Measurements from ENCODE around the gene RAB27B.
"Not testable (repeated sequence)": the region's sequence is repeated elsewhere in the genome, so short reads cannot be mapped to it uniquely, and the experiment has no call there.

The RAB27B gene

DNA sequence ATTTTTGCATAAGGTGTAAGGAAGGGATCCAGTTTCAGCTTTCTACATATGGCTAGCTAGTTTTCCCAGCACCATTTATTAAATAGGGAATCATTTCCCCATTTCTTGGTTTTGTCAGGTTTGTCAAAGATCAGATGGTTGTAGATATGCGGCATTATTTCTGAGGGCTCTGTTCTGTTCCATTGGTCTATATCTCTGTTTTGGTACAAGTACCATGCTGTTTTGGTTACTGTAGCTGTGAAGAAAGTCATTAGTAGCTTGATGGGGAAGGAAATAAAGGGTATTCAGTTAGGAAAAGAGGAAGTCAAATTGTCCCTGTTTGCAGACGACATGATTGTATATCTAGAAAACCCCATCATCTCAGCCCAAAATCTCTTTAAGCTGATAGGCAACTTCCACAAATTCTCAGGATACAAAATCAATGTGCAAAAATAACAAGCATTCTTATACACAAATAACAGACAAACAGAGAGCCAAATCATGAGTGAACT, 7.4 kb upstream of the RAB27B start:
- DNase-seq, result not testable (repeated sequence)

- no peak for DNase-seq
Measured at GRCh38 chr18:54822872-54823845, 5.1 kb upstream of the RAB27B start.

DNA sequence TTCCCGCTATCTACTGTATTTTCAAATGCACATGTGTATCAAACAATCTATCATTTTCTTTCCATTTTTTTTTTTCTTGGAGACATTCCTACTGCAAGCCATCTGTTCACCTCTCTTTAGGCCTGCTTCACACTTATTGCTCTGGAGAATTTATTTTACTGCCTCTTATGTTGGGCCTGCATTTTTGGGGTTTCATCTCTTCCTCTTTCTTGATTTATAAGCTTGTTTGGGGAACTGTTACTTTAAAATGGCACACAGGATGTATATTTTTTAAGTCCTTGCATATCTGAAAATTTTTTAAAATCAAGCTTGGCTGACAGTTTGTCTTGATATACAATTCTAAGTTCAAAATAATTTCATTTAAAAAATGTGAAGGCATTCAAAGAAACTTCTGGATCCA, 3.5 kb upstream of the RAB27B start:
- no peak for DNase-seq

DNA sequence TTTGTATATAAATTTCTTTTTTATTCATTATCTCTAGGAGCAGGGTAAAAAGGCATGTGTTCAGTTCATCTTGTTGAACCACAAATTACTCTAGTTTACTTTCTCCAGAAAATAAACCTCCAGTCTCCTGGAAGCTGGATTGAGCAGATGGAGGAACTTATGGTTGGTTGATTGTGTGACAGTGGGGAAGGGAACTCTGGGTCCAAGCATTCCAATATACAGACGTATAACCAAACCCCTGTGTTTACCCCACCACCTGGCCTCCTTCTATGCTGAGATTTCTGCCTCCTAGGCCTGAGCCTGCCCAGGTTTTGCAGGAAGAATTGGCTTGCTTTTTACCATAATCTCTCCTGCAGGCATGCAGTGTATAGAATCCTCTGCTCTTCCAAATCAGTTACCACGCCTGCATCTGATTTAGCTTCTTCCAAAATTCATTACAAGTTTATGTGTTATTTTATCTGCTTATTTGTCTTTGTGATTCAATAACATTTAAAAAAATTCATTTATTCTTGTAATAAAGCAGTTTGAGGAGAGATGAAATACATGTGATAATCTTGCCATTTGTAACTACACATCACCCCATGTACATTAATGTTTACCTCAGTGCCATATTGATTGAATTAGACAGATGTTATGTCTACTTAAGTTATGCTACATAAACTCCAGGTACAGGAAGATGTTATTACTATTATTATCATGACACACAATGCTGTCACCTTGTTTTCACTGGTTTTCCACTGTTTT, 2.5 kb upstream of the RAB27B start:
- DNase-seq, result no peak

- no peak for DNase-seq
Measured at GRCh38 chr18:54828986-54829385, 709 bp downstream of the RAB27B start.

- no peak for DNase-seq
Measured at GRCh38 chr18:54829856-54830255, 1.6 kb downstream of the RAB27B start.

- no peak for DNase-seq
Measured at GRCh38 chr18:54830260-54830659, 2.0 kb downstream of the RAB27B start.

DNA sequence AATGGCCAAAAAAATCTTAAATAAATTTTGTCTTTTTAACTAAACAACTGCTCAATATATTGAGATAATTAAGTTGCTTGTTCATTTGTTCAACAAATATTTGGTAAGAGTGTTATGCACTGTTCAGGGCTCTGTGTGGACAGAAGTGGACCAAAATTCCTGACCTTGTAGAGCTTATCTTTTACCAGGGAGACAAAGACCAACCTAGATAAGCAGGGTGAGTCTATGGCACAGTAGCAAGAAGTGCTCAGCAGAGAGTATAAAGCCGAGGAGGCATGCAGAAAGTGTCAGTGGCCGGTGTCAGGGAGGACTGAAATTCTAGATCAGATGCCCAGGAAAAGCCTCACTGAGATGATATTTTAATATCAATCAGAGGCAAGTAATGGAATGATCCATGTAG, 2.6 kb downstream of the RAB27B start:
- no peak for DNase-seq

GRCh38 chr18:54835944-54836343, 7.7 kb downstream of the RAB27B start:
- DNase-seq, result no peak

GRCh38 chr18:54843314-54843713, 15.0 kb downstream of the RAB27B start:
- no peak for DNase-seq

GRCh38 chr18:54845787-54846186, 17.5 kb downstream of the RAB27B start:
- DNase-seq, result no peak

GRCh38 chr18:54848121-54848520, 19.8 kb downstream of the RAB27B start:
- DNase-seq, result no peak

GRCh38 chr18:54849683-54850082, 21.4 kb downstream of the RAB27B start:
- DNase-seq, result no peak

GRCh38 chr18:54850598-54850997, 22.3 kb downstream of the RAB27B start:
- no peak for DNase-seq

DNA sequence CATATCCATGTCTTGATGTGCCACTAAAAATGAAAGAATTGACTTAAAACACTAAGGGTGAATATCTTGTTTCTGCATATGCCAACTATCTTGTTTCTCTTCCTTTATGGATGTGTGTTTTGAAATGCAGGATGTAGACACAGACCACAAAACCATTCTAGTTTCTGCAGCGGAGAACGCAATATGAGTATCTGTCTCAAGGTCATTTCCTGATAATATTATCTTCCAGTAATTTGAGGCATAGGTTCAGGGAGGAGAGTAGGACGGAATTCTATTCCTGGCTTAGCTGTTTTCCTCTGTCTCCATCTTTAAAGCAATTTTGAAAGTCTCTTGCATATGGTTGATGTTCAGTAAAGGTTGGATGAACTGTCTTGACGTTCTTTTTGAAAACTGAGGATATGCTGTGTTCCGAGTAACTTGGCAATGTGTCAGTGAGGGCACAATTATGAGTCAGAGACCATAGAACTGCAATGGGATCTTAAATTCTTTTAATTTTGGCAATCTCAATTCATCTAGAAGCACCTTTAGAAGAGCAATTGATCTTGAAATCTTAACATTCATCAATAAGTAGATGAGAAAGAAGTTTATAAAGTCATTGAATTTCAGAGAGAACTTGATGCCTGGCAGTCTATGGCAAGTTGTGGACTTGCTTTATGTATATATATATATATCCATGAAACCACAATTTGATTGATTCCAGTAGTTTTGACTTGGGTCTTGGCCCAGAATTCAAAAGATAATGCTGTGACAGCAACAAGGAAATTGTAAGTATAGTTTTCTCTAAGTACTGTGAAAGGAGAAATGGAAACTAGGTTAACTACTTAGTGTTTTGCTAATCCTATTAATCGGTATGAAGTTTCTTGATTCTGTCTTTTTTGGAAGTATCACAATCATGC, 24.8 kb downstream of the RAB27B start:
- DNase-seq, result no peak

DNA sequence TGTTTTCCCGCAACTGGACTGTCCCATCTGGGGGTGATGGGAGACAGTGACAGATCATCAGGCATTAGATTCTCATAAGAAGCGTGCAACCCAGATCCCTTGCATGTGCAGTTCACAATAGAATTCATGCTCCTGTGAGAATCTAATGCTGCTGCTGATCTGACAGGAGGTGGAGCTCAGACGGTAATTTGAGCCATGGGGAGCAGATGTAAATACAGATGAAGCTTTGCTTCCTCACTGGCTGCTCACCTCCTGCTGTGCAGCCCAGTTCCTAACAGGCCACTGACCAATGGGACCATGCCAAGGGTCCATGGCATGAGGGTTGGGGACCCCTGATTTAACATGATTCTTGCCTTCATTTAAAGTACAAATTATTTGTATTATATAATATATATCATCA, 26.8 kb downstream of the RAB27B start:
- DNase-seq, result not testable (repeated sequence)

- DNase-seq, result no peak
Measured at GRCh38 chr18:54856105-54856646, 27.9 kb downstream of the RAB27B start.

DNA sequence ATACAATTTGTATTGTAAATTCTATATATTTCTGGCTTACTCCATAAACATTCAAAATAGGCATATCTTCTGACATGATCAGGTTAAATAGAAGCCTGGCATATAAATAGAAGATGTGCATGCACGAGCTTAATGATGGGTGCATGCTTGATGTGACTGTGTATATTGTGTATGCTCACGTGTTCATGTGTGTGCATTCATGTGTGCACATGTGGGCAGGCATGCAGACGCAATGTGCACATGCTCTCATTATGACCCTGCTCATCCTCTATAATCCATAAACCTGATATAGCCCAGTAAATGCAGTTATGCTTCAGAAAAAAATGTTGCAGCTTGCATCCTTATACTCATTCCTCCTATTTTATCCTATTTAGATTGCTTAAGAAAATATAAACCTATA, 29.2 kb downstream of the RAB27B start:
- DNase-seq, result no peak

DNA sequence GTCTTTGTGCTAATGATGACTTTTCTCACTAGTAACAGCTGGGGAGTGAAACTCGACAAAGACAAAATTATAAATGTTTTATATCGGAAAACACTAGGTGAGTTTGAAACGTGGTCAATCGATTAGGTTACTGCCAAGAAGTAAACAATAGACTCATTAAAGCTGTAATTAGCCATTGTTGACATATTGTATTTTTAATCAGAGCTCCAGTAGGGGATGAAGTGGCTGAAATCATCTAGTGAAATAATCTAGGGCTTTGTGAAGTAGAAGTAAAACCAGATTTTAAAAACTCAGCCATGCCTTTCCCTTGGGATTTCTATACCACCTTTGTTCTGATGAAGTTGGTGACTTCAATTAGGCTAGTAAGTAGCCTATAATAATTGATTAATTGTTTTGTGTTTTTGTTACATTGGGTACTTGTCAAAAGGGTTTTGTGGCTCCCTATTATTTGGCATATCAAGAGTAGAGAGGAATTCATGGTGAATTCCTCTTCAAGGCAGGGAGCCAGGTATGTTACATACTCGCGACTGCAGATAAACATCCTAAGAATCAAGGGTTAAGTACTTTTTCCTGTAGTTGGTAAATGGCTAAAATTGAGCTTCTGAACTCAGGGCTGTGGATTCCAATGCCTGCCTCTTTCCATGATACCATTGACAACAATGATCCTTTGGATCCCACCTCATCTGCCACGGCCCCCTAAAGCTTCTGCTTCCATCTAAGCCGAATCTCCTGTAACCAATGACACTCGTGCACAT, 31.6 kb downstream of the RAB27B start:
- no peak for DNase-seq

DNA sequence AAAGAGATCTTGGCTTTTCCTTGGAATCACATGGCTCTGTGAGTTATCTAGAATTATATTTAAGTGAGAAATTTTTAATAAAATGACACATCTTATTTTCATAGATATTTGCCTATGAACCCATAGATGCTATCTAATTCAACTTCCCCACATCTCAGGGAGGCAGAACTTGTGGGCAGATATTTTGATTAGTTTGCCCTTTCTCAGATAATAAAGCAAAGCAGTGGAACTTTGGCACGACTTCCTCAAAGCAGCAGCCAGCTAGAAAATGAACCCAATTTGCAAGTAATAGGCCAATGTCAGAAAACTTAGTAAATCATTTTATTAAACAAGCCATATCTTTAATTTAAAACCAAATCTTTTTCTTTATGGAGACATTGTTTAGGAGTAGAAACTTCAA, 32.7 kb downstream of the RAB27B start:
- no peak for DNase-seq

DNA sequence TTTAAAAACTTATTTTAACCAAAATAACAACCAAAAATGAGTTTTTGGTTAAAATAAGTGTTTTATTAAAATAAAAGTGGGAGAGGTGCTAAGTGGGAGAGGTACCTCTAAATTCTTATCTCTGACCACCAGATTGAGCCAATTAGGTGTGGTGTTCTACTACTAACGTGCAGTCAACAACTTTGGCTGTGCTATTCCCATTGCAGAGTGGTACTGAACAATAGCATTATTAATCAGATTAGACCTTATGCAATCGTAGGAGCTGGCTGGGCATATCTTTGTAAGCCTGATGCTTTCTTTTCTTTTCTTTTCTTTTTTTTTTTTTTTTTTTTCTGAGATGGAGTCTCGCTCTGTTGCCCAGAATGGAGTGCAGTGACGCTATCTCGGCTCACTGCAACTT, 38.9 kb downstream of the RAB27B start:
- no peak for DNase-seq

- DNase-seq, result no peak
Measured at GRCh38 chr18:54871231-54871630, 43.0 kb downstream of the RAB27B start.

Measured in NCI-H446 (cell line).